Superior temporal gyrus (tissue), 1 donor: ENCODE data around the gene NANS.
"Not testable (repeated sequence)": the region's sequence is repeated elsewhere in the genome, so short reads cannot be mapped to it uniquely, and the experiment has no call there.

ENCODE experiments used
- DNase-seq: peaks from one replicate; pipeline ENCODE4 v3.0.0-alpha.2; 2016; ENCODE audit errors: extremely low spot score

NANS gene

DNA sequence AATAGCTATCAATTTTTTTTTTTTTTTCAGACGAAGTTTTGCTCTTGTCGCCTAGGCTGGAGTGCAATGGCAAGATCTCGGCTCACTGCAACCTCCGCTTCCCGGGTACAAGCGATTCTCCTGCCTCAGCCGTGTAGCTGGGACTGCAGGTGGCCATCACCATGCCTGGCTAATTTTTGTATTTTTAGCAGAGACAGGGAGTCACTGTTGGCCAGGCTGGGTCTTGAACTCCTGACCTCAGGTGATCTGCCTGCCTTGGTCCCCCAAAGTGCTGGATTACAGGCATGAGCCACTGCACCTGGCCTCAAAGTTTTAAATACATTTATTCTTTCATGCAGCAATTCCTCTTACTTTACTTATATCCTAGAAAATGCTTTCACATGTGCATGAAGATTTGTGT, 44.9 kb downstream of the NANS start:
- DNase-seq: no peak

GRCh38 chr9:98101868-98102273, 45.3 kb downstream of the NANS start:
- no peak for DNase-seq

GRCh38 chr9:98104445-98104881, 47.9 kb downstream of the NANS start:
- DNase-seq: no peak

DNA sequence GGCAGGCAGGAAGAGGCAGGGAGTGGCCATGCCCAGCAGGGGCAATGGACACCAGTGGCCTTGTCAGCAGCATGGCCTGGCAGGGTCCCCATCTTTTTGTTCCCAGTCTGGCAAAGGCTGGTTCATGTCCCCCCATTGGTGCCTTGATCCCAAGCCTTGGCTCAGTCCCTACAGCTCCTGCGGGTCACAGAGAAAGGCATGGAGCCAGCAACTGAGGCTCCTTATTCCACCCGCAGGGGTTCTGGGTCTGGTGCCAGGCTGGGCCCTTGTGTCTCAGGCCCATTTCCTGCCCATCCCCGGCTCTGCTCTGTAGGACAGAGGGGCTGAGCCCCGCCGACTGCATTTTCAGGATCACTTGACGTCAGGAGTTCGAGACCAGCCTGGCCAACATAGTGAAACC, 48.5 kb downstream of the NANS start:
- no peak for DNase-seq

GRCh38 chr9:98107926-98108325, 51.4 kb downstream of the NANS start:
- no peak for DNase-seq

DNA sequence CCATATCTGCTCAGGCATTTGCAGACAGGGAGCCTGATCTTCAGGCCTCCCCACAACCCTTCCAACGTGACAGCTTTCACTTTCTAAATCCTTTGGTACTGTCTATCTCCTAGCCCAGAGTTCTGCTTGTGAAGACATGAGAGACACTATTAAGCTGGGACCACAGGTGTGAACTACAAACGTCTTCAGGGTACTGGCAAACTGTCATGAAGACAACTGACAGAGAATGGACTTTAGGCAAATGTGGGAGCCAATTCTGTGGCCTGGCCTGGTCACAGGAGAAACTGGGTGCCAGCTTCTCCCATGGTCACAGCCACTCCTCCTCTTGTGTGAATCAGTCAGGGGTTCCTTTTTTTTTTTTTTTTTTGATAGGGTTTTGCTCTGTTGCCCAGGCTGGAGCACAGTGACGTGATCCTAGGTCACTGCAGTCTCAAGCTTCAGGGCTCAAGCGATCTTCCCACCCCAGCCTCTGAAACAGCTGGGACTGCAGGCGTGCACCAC, 52.0 kb downstream of the NANS start:
- no peak for DNase-seq

- no peak for DNase-seq
These were observed 52.5 kb downstream of the NANS start for GRCh38 chr9:98109052-98109451.

- not testable (repeated sequence) for DNase-seq
These were observed 60.6 kb downstream of the NANS start for GRCh38 chr9:98117097-98117496.

- DNase-seq: no peak
These were observed 61.6 kb downstream of the NANS start for GRCh38 chr9:98117984-98118639.

DNA sequence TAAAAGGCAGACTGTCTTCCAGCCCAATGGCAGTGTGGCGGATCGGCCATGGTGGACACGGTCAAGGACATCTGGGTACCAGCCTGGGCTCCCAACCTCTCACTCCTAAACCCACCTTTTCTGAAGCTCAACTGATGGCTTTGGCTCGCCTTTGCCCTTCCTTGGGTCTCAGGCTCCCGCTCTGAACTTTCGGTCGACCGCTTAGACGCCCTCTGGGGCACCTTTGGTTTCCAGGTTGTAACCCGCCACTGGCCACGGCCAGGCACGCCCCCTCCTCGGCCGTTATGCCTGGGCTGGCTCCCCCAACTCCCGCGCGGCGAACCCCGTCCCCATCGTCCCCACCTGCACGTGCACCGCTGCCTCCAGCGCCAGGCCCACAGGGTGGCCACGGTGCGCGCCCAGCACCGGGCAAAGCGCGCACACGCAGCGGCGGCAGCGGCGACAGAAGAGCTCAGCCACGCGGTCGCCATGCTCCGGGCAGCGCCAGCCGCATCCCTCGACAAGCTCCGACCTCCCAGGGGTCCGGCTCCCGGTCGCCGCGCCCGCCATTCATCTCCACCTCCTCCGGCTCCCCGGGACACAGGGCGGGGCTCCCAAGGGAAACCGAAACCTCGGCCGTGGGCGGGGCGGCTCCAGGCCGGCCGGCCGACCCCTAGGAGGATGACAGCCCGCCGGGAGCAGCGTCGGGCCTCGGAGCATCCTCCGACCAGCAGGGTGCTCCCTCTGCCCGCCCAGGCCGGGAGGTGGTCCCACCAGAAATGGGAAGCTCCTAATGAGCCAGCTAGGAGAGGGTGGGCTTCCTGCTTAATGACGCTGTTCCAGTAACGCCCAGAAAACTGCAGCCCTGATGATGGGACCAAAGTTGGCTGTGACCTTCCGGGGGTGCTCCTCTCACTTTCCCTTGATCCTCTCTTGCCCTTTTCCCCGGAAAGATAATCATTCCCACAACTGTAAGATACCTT, 62.4 kb downstream of the NANS start, which contains the start of gene TRIM14:
Gene TRIM14 (minus strand): TSS at position 583 of the 962 bp plus-strand sequence. CDS start 34 bp downstream, at position 549.
- no peak for DNase-seq

DNA sequence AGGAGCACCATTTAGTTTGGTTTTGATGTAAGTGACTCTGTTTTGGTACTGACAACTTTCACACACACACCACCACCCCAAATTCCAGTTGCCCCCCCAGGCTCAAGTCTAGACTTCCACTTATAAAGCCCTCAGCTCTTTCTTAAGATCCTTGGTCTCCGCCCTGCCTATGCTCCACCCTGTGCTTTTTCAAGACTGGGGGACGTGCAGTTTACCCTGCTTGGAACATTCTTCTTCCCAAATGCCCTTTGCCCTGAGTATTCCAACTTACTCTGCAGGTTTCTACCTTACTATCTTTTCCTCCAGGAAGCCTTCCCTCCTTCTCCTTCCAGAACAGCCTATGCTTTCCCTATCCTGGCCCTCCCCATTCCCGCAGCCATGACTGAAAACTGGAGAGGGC, 63.9 kb downstream of the NANS start:
- DNase-seq: no peak

GRCh38 chr9:98121058-98121457, 64.5 kb downstream of the NANS start:
- no peak for DNase-seq

GRCh38 chr9:98124091-98124490, 67.6 kb downstream of the NANS start:
- DNase-seq: not testable (repeated sequence)

- DNase-seq: no peak
These were observed 68.3 kb downstream of the NANS start for GRCh38 chr9:98124637-98125426.

- DNase-seq: no peak
These were observed 70.7 kb downstream of the NANS start for GRCh38 chr9:98127226-98127625.

- no peak for DNase-seq
These were observed 71.8 kb downstream of the NANS start for GRCh38 chr9:98128316-98128715.

- DNase-seq: no peak
These were observed 72.9 kb downstream of the NANS start for GRCh38 chr9:98129451-98129881.

DNA sequence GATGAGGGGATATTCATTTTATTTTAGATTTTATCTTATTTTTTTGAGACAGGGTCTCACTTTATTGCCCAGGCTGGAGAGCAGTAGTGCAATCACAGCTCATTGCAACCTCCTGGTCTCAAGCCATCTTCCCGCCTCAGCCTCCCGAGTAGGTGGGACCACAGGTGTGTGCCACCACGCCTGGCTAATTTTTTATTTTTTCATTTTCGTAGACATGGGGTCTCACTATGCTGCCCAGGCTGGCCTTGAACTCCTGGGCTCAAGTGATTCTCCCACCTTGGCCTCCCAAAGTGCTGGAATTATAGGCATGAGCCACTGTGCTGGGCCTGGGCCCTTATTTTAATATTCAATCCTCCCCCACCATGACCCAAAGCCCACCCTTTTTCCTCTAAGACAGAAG, 73.5 kb downstream of the NANS start:
- not testable (repeated sequence) for DNase-seq

DNA sequence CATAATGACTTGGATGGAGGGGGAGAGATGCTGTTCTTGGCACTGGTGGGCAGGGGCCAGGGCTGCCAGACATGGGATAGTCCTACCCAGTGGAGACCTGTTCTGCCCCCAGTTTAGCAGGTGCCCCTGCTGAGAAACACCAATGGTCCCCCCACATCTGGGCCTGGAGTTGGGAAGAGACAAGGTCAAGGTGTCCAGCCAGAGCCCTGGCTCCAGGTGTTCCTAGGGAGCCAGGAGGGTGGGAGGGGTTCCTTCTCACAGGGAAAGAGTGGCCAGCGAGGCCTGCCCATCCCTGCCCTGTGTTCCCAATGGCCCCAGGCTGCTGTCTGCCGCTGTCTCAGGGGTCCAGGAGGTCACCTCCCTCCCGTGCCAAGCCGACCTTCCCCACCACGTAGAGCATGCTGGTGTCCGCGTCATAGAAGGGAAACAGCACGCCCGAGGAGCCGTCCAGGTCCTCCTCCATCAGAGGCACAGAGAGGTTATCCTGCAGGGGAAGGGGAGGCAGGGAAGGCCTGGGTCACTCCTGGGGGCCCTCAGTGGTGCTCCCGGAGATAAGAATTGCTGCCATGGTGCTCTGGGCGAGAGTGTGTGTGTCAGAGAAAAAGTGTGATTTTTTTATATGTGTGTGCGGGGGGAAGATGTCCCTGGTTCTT, 74.2 kb downstream of the NANS start:
- no peak for DNase-seq

DNA sequence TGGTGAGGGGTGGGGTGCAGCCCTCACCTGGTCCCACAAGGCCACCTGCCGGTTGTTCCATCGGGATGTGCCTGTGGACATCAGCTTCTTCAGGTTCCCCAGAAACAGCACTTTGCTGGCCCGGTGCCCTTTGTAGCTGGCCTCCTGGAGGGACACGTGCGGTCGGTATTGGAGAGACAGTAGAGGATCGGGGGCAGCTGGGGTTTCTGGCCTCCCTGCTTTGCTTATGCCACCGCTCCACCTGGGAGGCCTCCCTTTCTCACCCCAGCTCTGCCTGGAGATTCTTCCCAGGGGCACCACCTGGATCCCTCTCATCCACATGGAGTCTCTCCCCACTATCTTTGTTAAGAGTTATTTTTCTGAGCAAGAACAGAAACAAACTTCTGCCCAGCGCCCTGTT, 75.6 kb downstream of the NANS start:
- no peak for DNase-seq
